Astrocyte (in vitro differentiated cells and primary cell): ENCODE results near the gene TGM1. TPM values are rescaled to one million over a fixed set of nuclear protein-coding genes. Genes with fewer than 3 reads are reported as not detected.
A peak's percentile ranks its signal among the peaks of the same experiment; 100 is the strongest.
"Not testable (repeated sequence)": the region's sequence is repeated elsewhere in the genome, so short reads cannot be mapped to it uniquely, and the experiment has no call there.

Experiments
- DNase-seq: peaks from one replicate; pipeline ENCODE4 v3.0.0-alpha.2; 2010; ENCODE audit warnings: low read depth
- FAIRE-seq: peaks from 2 replicates; lab custom pipeline; 2011; peaks lifted over from hg19 to GRCh38; lab: Jason Lieb, UNC
- H2AFZ ChIP-seq: 2 replicates; pipeline ENCODE4 v1.6.0; 2012; ENCODE audit warnings: low read depth, low read length, inconsistent platforms
- H3K27ac ChIP-seq: 2 replicates; pipeline ENCODE4 v1.5.1; 2011; ENCODE audit warnings: low read depth, low read length, inconsistent platforms
- H3K27me3 ChIP-seq: 2 replicates; pipeline ENCODE4 v1.6.0; 2011; ENCODE audit warnings: low read length, inconsistent platforms; ENCODE audit not compliant: insufficient read depth
- H3K36me3 ChIP-seq: 2 replicates; pipeline ENCODE4 v1.5.1; 2011; ENCODE audit warnings: low read length, inconsistent platforms; ENCODE audit not compliant: insufficient read depth
- H3K4me1 ChIP-seq: 2 replicates; pipeline ENCODE4 v1.5.1; 2011; ENCODE audit warnings: low read length, inconsistent platforms; ENCODE audit not compliant: insufficient read depth
- H3K4me2 ChIP-seq: 2 replicates; pipeline ENCODE4 v1.6.0; 2012; ENCODE audit warnings: low read length, inconsistent platforms
- H3K4me3 ChIP-seq: 2 replicates; pipeline ENCODE4 v1.5.1; 2011; ENCODE audit warnings: low read depth, mild to moderate bottlenecking, low read length, inconsistent platforms; ENCODE audit not compliant: insufficient read depth
- H3K79me2 ChIP-seq: 2 replicates; pipeline ENCODE4 v1.6.0; 2012; ENCODE audit warnings: mild to moderate bottlenecking, low read length, inconsistent platforms; ENCODE audit not compliant: insufficient read depth
- H3K9ac ChIP-seq: 2 replicates; pipeline ENCODE4 v1.6.0; 2012; ENCODE audit warnings: mild to moderate bottlenecking, low read length, inconsistent platforms
- H3K9me3 ChIP-seq: 2 replicates; pipeline ENCODE4 v1.5.1; 2012; ENCODE audit warnings: low read depth, mild to moderate bottlenecking, low read length, inconsistent platforms; ENCODE audit not compliant: insufficient read depth
- H4K20me1 ChIP-seq: 2 replicates; pipeline ENCODE4 v1.6.0; 2012; ENCODE audit warnings: low read length, inconsistent platforms; ENCODE audit not compliant: insufficient read depth
- H3K27ac Mint-ChIP-seq: one replicate; pipeline ENCODE4 v1.8.0; 2021; ENCODE audit warnings: mild to moderate bottlenecking, mixed read lengths; ENCODE audit not compliant: unreplicated experiment
- H3K27me3 Mint-ChIP-seq: one replicate; pipeline ENCODE4 v1.8.0; 2021; ENCODE audit warnings: low read depth, mixed read lengths; ENCODE audit not compliant: unreplicated experiment
- H3K36me3 Mint-ChIP-seq: one replicate; pipeline ENCODE4 v1.8.0; 2021; ENCODE audit warnings: low read depth, mixed read lengths; ENCODE audit not compliant: unreplicated experiment
- H3K4me1 Mint-ChIP-seq: one replicate; pipeline ENCODE4 v1.8.0; 2021; ENCODE audit warnings: low read depth, mixed read lengths; ENCODE audit not compliant: unreplicated experiment
- H3K4me3 Mint-ChIP-seq: one replicate; pipeline ENCODE4 v1.8.0; 2021; ENCODE audit warnings: mild to moderate bottlenecking, moderate library complexity, mixed read lengths; ENCODE audit not compliant: unreplicated experiment
- H3K9me3 Mint-ChIP-seq: one replicate; pipeline ENCODE4 v1.8.0; 2021; ENCODE audit warnings: mild to moderate bottlenecking, mixed read lengths; ENCODE audit not compliant: unreplicated experiment
- EZH2 ChIP-seq: IDR thresholded peaks from 2 replicates; pipeline ENCODE4 v1.6.1; 2012; ENCODE audit warnings: mild to moderate bottlenecking, low read length, inconsistent platforms; ENCODE audit not compliant: insufficient read depth
- total RNA-seq: library from RNA; stranded (reverse); gene quantifications from 2 replicates; pipeline ENCODE4 v1.2.1, GENCODE V29; 2021
- TF ChIP-seq, protein P1 (sequence below): IDR thresholded peaks from 2 replicates; pipeline ENCODE4 v1.5.1; 2011; ENCODE audit warnings: low read depth, mild to moderate bottlenecking, inconsistent platforms, low read length, moderate library complexity; ENCODE audit not compliant: insufficient read depth

Gene TGM1
- total RNA-seq, 1 donor from 2014 or later, result 3.8 TPM

DNA sequence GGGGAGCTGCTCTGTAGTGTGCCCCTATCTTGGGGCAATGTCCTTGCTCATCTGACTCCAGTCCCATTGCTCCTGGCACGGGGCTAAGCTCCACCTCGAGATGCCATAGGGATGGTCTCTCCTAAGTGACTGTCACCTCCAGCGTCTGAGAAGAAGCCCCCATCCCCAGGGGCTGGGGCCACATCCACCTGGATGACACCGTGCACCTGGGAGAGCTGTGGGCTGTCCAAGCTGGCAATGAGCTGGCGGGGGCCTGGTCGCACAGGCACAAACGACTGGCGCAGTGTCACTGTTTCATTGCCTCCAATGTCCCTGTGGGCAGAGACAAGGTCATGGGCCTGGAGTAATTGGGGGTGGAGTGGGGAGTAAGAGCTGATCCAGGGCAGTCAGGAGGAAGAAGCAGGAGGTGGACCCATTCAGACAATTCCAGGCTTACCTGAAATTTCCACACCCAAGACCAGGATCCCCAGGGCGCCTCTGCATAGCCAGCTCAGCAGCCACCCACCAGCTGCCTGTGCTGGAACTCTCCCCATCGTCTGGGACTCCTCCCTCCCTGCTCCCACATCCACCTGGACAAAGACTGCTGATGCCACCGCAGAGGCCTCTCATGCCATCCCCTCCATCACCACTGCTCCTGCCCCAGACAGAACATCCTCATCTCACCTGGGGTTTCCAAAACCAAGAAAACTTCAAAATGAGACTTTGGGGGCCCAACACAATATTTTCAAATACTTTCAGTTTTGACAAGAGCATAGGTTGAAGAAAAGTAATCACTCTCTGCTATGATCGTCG lies 13.6 kb downstream of the TGM1 start:
- Histone ChIP-seq H3K27ac (no peak overlapping the region), H3K4me1 (peaks cover 11% of the 10 kb centered on the region), H3K4me2 (no peak overlapping the region), H3K27me3 (no peaks in the 10 kb centered on the region), H4K20me1 (no peaks in the 10 kb centered on the region), H3K79me2 (no peaks in the 10 kb centered on the region), H2AFZ (no peak overlapping the region), H3K4me3 (no peak overlapping the region), H3K9me3 (no peaks in the 10 kb centered on the region), H3K36me3 (no peaks in the 10 kb centered on the region), H3K9ac (no peak overlapping the region)
- Mint-ChIP-seq H3K36me3 (peaks cover 20% of the 10 kb centered on the region), H3K4me3 (no peak overlapping the region), H3K4me1 (peaks cover 22% of the 10 kb centered on the region), H3K27me3 (no peaks in the 10 kb centered on the region), H3K27ac (no peak overlapping the region), H3K9me3 (no peaks in the 10 kb centered on the region)
- DNase-seq, result no peak
- TF ChIP-seq, protein P1, sequence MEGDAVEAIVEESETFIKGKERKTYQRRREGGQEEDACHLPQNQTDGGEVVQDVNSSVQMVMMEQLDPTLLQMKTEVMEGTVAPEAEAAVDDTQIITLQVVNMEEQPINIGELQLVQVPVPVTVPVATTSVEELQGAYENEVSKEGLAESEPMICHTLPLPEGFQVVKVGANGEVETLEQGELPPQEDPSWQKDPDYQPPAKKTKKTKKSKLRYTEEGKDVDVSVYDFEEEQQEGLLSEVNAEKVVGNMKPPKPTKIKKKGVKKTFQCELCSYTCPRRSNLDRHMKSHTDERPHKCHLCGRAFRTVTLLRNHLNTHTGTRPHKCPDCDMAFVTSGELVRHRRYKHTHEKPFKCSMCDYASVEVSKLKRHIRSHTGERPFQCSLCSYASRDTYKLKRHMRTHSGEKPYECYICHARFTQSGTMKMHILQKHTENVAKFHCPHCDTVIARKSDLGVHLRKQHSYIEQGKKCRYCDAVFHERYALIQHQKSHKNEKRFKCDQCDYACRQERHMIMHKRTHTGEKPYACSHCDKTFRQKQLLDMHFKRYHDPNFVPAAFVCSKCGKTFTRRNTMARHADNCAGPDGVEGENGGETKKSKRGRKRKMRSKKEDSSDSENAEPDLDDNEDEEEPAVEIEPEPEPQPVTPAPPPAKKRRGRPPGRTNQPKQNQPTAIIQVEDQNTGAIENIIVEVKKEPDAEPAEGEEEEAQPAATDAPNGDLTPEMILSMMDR, result no peak
- TF ChIP-seq EZH2, result no peak
- no peak for FAIRE-seq

DNA sequence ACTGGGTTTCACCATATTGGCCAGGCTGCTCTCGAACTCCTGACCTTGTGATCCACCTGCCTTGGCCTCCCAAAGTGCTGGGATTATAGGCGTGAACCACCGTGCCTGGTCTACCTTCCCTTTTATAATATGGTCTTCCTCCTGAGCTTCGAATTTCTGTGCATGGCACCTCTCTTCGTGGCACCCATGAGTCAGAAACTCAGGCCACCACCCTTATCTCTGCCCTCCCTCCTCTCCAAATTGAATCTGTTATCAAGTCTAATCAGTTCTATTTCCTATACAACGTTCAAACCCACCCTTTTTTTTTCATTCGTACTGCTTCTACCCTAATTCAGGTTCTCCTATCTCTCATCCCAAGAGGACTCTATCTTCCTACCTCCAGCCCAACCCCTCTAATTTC lies 15.6 kb downstream of the TGM1 start:
- no peak overlapping the region for H3K4me3 Mint-ChIP-seq
- Histone ChIP-seq H3K27ac (no peak overlapping the region), H3K9me3 (no peaks in the 10 kb centered on the region), H3K27me3 (no peaks in the 10 kb centered on the region), H3K4me1 (peaks cover 16% of the 10 kb centered on the region), H3K79me2 (no peaks in the 10 kb centered on the region), H2AFZ (no peak overlapping the region), H4K20me1 (no peaks in the 10 kb centered on the region), H3K4me3 (no peak overlapping the region), H3K36me3 (no peaks in the 10 kb centered on the region), H3K4me2 (no peak overlapping the region), H3K9ac (no peak overlapping the region)
- no peaks in the 10 kb centered on the region for H3K27me3 Mint-ChIP-seq
- DNase-seq (no peak), FAIRE-seq (no peak)
- no peaks in the 10 kb centered on the region for H3K9me3 Mint-ChIP-seq
- no peak for TF ChIP-seq EZH2
- TF ChIP-seq, protein P1, result no peak
- H3K27ac Mint-ChIP-seq, result peak overlapping the region; percentile 89
- peaks cover 22% of the 10 kb centered on the region for H3K4me1 Mint-ChIP-seq
- H3K36me3 Mint-ChIP-seq, result peaks cover 12% of the 10 kb centered on the region

DNA sequence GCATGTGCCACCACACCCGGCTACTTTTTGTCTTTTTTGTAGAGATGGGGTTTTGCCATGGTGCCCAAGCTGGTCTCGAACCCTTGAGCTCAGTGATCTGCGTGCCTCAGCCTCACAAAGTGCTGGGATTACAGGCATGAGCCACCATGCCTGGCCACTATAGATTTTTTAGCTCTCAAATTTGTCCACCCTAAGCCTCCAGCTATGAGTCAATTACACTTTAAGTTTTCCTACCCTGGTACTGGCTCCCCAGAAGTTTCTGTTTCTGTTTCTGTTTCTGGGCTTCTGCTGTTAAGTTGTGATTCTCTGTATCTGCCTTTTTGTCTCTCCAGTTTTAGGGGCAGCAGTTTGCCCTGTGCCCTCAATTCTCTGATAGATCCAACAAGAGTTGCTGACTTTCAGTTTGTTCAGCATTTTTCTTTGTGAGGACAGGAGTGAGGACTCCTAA lies 16.2 kb downstream of the TGM1 start:
- Mint-ChIP-seq H3K36me3 (peaks cover 12% of the 10 kb centered on the region), H3K4me3 (peak overlapping the region; percentile 47), H3K9me3 (no peaks in the 10 kb centered on the region), H3K4me1 (peaks cover 20% of the 10 kb centered on the region), H3K27ac (no peak overlapping the region), H3K27me3 (no peaks in the 10 kb centered on the region)
- Histone ChIP-seq H4K20me1 (peaks cover 2% of the 10 kb centered on the region), H3K4me3 (no peak overlapping the region), H3K9ac (no peak overlapping the region), H3K36me3 (no peaks in the 10 kb centered on the region), H2AFZ (no peak overlapping the region), H3K27ac (no peak overlapping the region), H3K27me3 (no peaks in the 10 kb centered on the region), H3K4me2 (no peak overlapping the region), H3K9me3 (no peaks in the 10 kb centered on the region), H3K4me1 (peaks cover 10% of the 10 kb centered on the region), H3K79me2 (peaks cover 3% of the 10 kb centered on the region)
- no peak for DNase-seq
- TF ChIP-seq EZH2, result no peak
- TF ChIP-seq, protein P1, result no peak
- no peak for FAIRE-seq

DNA sequence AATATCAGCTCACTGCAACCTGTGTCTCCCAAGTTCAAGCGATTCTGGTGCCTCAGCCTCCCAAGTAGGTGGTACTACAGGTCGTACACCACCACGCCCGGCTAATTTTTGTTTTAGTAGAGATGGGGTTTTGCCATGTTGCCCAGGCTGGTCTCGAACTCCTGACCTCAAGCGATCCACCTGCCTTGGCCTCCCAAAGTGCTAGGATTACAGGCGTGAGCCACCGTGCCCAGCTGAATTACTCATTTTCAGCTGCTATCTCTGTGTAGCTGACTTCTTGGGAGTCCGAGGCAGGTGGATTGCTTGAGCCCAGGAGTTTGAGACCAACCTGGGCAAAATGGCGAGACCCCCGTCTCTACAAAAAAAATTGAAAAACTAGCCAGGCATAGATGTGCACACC lies 17.6 kb downstream of the TGM1 start:
- H3K36me3 ChIP-seq, H2AFZ ChIP-seq, H3K27me3 Mint-ChIP-seq, H3K27ac ChIP-seq, FAIRE-seq, DNase-seq, H3K27ac Mint-ChIP-seq, H3K9me3 ChIP-seq, H3K9me3 Mint-ChIP-seq, H3K9ac ChIP-seq, H3K4me2 ChIP-seq, H3K27me3 ChIP-seq, H3K4me3 ChIP-seq: not testable (repeated sequence)
- H3K79me2 ChIP-seq, result peaks cover 17% of the 10 kb centered on the region
- Mint-ChIP-seq H3K4me1 (peaks cover 17% of the 10 kb centered on the region), H3K36me3 (peaks cover 16% of the 10 kb centered on the region), H3K4me3 (peak overlapping the region; percentile 20)
- H3K4me1 ChIP-seq, result peaks cover 18% of the 10 kb centered on the region
- H4K20me1 ChIP-seq, result peaks cover 14% of the 10 kb centered on the region
